Ureter (tissue), 1 donor: ENCODE data around the gene HAUS2. TPM values are rescaled to one million over a fixed set of nuclear protein-coding genes. Genes with fewer than 3 reads are reported as not detected.
"Not testable (repeated sequence)": the region's sequence is repeated elsewhere in the genome, so short reads cannot be mapped to it uniquely, and the experiment has no call there.

Experiments
- DNase-seq: peaks from one replicate; pipeline ENCODE4 v3.0.0-alpha.2; 2020; ENCODE audit warnings: low spot score
- total RNA-seq: library from RNA; stranded (reverse); gene quantifications from one replicate; pipeline ENCODE4 v1.2.4, GENCODE V29; 2023
- donor health status: DM: yes; HTN: yes; CAD: no.

HAUS2 gene
- total RNA-seq = 22.6 TPM

DNA sequence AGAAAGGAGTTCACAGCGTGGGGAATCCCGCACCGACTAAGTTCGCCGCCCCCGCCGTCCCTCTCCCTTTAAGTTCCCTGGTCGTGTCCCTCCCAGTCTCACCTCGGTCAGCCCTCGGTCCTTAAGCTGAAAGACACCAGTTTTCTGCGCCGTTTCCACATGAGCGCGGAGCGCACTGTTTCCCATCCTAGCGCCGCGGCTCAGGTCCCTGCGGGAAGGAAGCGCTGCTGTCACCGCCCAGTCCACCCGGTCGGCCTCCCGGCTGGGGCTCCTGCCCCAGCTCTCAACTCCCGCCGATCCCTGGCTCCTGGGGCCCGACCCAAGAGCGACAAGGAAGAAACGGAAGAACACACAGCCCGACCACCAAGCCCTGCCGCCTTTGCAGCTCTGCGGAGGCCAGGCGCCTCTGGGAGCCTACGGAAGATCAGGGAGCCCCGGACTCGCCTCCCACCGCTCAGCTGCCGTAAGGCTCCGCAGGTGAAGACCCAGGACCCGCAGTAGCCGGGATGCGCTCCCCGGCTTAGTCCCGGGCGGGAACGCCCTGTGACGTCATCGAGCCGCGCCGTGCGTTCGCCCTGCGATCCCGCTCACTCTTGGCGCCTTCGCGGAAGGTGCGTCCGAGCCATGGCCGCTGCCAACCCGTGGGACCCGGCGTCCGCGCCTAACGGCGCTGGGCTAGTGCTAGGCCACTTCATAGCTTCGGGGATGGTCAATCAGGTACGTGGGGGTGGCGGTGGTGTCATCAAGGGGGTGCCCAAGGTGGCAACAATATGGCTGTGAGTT, at the start of gene HAUS2, which contains the start of gene LRRC57:
Gene HAUS2 (plus strand): TSS at position 590 of the 783 bp plus-strand sequence. CDS start 35 bp downstream, at position 625.
Gene LRRC57 (minus strand): TSS at position 545 of the 783 bp plus-strand sequence. CDS start 359 bp downstream, at position 186.
- peak; percentile 83 for DNase-seq

- DNase-seq = no peak
These were observed 48.6 kb upstream of the HAUS2 start for GRCh38 chr15:42499858-42500609.

DNA sequence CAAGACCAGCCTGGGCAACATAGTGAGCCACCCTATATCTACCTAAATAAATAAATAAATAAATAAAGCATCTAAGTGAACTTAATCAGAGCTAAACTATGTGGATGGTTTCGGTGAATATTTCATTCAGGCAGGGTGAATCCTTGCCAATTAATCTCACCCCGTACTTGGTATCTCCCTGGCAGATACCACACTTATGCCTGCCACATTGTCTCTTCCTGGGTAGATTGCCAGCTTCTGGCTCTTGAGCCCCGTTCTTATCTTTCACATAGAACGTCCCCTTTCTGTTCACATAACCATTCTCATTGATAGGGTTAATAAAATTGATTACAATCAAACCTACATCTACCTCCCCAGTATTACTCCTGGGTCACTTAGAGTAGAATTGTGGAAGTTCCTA, 46.2 kb upstream of the HAUS2 start:
- no peak for DNase-seq

DNA sequence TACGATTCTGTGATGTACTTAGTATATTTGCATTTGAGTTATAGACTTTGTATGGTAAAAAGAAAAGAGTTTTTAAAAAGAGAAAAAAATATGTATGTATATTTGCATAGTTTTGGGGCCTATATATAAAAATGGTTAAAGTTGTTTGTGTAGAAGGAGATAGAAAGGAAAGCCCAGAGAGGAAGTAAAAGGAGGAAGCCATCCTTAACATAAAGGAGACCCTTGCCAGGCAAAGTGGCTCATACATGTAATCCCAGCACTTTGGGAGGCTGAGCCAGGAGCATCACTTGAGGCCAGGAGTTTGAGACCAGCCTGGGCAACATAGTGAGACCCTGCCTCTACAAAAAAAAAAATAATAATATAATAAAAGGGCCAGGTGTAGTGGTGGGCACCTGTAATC, 44.8 kb upstream of the HAUS2 start:
- no peak for DNase-seq

DNA sequence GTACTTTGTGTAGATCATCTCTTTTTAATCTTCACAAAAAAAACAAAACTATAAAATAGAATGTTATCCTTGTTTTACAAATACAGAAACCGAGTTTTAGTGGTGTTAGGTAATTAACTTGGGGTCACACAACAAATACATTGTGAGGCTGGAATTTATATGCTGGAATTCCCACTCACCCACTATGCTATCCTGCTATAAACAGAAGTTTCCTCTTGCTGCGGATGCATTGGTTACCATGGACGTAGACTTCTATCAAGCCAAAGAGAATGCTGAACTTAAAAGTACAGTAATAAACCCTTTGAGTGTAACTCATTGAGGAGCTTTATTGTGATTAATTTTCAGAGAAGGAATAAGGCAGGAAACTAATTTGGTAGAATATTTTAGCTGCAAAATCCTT, 44.0 kb upstream of the HAUS2 start:
- DNase-seq = no peak

GRCh38 chr15:42507514-42507913, 41.1 kb upstream of the HAUS2 start:
- DNase-seq = no peak

DNA sequence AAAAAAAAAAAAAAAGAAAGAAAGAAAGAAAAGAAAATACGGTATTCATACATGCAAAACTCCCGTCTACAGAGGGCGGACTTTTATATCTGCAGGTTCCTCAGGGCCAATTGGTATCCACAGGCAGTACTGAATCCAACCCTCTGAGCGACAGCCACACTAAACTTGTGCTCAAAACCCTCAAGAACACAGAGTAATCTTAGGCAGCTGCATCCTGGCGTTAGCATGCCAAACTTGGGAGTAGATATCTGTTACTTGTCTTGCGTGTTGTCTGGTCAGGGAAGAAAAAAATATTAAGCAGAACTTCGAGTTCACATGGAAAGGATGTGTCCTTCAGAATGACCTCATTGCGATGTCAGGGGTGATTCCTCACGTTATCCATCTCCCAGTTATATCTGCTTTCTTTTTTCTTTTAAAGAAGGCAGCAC, 40.4 kb upstream of the HAUS2 start:
- DNase-seq = no peak

DNA sequence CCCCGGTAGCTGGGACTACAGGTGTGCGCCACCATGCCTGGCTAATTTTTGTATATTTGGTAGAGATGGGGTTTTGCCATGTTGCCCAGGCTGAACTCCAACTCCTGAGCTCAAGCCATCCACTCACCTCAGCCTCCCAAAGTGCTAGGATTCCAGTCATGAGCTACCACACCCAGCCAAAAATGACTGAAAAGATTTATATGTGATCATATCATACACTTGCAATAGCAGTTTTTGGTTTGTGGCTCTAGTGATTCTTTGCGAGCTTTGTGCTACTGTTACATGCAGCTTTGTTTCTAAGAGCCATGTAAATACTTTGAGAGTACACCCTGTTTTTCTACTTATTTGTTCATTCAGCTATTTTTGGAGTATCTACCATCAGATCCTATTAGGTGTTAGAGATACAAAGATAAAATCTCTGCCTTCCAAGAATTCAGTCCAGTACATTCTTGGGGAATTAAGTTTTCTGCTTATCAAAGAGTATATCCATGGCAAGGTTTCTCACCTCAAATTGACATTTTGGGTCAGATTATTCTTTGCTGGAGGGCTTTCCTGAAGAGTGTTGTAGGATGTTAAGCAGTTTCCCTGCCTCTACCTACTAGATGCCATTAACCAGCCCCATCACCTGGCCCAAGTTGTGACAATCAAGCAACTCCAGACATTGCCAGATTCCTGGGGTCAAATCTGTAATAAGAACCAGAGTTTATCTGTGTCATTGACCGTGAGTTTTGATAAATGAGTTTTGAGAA, 38.2 kb upstream of the HAUS2 start:
- no peak for DNase-seq

DNA sequence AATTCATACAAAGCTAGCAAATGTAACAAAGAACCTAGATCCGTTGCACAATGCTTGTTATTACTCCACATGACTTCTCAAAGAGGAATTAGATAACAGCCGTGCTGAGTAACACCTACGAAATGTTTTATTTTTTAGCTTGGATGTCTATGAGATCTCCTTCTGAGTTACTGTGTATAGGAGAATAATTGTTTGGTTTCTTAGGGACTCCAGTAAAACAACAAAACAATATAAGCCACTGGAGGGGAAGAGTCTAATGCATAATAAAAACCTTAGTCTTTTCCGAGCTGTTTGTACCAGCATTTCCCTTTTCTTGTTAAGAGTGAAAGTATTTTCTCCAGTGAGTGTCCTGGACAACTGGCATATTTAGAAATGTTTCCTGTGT, 37.6 kb upstream of the HAUS2 start:
- DNase-seq = no peak

DNA sequence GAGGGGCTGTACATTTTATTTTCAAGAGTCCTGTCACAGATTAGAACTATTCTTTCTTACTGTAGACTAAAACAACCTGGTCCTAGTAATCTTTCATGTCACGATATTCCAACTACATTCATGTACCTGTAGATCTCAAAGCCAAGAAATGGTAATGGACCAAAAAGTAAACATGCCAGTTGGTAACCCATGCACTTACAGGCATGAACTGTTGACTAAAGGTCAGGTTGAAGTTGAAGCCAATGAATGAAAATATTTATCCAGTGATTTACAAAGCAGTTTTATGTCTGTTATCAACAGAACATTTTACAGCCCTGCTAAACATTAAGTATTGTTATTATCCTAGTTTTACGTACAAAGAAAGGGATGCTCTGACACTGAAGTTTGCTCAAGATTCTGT, 25.3 kb upstream of the HAUS2 start:
- no peak for DNase-seq

GRCh38 chr15:42528970-42529369, 19.7 kb upstream of the HAUS2 start:
- DNase-seq = no peak

GRCh38 chr15:42533246-42533645, 15.4 kb upstream of the HAUS2 start:
- no peak for DNase-seq

DNA sequence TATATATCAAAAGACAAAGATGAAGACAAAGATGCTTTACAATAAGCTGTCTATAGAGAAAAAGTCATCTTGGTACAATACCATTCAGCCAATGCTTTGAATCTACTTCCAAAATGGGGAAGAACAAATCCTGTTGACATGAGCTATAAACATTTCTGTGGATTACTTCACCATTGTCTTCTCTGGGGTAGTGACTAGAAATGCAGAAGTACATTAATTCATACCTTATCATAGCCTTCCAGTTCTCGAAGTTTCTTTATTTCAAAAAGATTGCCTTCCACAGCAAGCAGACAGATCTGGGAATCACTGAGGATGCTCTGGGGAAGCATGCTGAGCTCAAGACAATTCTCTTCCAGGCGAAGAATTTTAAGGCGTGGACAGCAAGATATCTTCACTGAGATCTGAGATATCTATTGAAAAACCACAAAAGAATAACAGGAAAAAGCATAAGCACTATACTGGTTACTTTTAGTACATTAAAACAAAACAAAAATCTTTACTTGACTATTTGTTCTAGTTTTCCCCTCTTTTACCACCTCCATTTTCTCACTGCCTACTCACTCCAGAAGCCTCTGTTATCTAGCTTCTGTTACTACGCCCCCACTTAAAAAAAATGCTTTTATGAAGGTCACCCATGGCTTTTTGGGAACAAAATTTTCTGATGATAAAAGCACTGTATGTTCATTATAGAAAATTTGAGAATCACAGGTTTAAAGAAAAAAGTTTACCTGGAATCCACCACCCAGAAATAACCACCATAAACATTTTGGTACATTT, 3.6 kb upstream of the HAUS2 start:
- DNase-seq = no peak

DNA sequence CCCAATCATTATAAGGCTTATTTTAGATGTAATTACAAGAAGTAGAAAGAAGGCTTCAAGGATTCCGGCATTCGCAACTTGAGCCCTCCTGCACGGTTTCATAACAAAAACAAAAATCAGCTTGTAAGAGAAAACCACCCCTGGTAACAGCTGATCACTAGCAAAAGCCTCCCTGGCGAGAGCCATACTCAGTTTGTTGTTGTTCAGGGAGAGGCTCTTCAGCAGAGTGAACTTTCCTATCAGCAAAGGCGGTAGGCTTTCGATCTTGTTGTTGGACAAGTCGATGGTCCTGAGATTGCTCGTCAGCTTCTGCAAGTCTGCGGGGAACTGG, 755 bp upstream of the HAUS2 start:
- DNase-seq = peak; percentile 45

- no peak for DNase-seq
These were observed 424 bp downstream of the HAUS2 start for GRCh38 chr15:42549032-42549491.

GRCh38 chr15:42549741-42550392, 1.2 kb downstream of the HAUS2 start:
- DNase-seq = no peak

DNA sequence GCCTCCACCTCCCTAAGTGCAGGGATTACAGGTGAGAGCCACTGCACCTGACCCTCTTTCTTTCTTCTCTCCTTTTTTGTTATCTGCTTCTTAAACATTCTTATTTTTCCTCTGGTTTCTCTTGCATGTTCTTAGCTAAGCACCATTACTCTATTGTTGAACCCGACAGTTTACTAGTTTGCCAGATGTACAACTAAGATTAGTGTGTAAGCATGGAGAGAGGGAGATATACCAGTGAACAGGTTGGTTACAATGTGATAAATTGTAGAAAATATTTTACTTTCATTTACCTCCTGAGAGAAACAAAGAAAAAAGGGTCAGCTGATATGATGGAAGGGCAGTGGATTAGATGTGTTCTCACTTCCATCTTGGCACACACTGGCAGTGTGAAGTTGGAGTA, 4.9 kb downstream of the HAUS2 start:
- no peak for DNase-seq

GRCh38 chr15:42556550-42557207, 8.0 kb downstream of the HAUS2 start:
- DNase-seq = not testable (repeated sequence)

GRCh38 chr15:42558739-42559138, 10.1 kb downstream of the HAUS2 start:
- DNase-seq = no peak
